ENCODE measurements around the gene LAMTOR2. TPM values are rescaled to one million over a fixed set of nuclear protein-coding genes. Genes with fewer than 3 reads are reported as not detected.

The LAMTOR2 gene
- total and polyA plus RNA-seq, 9 of the 15 experiments (the other 6 are each of a cell fraction or from before 2014, with no cell fraction given): 39.0 to 161 (median 74.6) TPM

- TF ChIP-seq MEF2A (IDR thresholded peaks at IDR 0.05; ENCODE audit: control insufficient read depth, low read depth, low read length) (no peak), ZNF592 (IDR thresholded peaks at IDR 0.05) (0 out of 2 replicates have a peak, but pooled peaks have one; percentile 24), E2F6 (IDR thresholded peaks at IDR 0.05; ENCODE audit: borderline replicate concordance in 1 of 2, extremely low read depth in 1 of 2, insufficient read depth in 1 of 2, insufficient read length in 1 of 2, low read depth in 1 of 2, low read length in 1 of 2, poor library complexity in 1 of 2, severe bottlenecking in 1 of 2) (peak; percentile 66 to 67), E2F1 (CRISPR knock-in tag; IDR thresholded peaks at IDR 0.05) (no peak), KLF16 (IDR thresholded peaks at IDR 0.05) (no peak), EP400 (IDR thresholded peaks at IDR 0.05) (peak; percentile 40; the same call in 1 of the 2 replicates), ZNF431 (CRISPR knock-in tag; IDR thresholded peaks at IDR 0.05) (peak; percentile 24; the same call in 1 of the 2 replicates), ZSCAN29 (IDR thresholded peaks at IDR 0.05) (no peak), ZBTB7A (IDR thresholded peaks at IDR 0.05; ENCODE audit: borderline replicate concordance, control insufficient read depth, low read depth, low read length) (peak; percentile 81; the same call in 1 of the 2 replicates), RBBP5 (IDR thresholded peaks at IDR 0.05; ENCODE audit: borderline replicate concordance, insufficient read depth, low read length, poor library complexity, severe bottlenecking) (peak; percentile 21), GTF2A2 (tag; IDR thresholded peaks at IDR 0.05) (no peak), ZFP36 (IDR thresholded peaks at IDR 0.05; ENCODE audit: low read depth, low read length, partially characterized antibody) (peak; percentile 58), ZHX1 (conservative IDR thresholded peaks at IDR 0.05; ENCODE audit: low read length) (no peak), BRF2 (IDR thresholded peaks at IDR 0.05; ENCODE audit: borderline replicate concordance, insufficient read depth, insufficient read length) (no peak), SMAD4 (CRISPR knock-in tag; conservative IDR thresholded peaks at IDR 0.05) (0 out of 2 replicates have a peak, but pooled peaks have one; percentile 31)
Observed at GRCh38 chr1:156081180-156081916, 26.8 kb downstream of the LAMTOR2 start (continued).
